HCT116 (cell line): ENCODE results near the gene ELAPOR2. TPM values are rescaled to one million over a fixed set of nuclear protein-coding genes. Genes with fewer than 3 reads are reported as not detected.

Experiments
- ATAC-seq: fragments of 200-7000 bp; cut with Tn5 transposase; 2 replicates; pipeline ENCODE4 v1.9.1; 2020; ENCODE audit warnings: mild to moderate bottlenecking, moderate library complexity
- BruUV-seq: library from RNA; stranded (reverse); fragments of 400-500 nt; replicated peaks from 2 replicates; lab custom pipeline; 2021; lab: Mats Ljungman, UMichigan
- CTCF ChIA-PET: fragments of 300-600 bp; sonication (Branson Sonifier 250); formaldehyde crosslinking; loops from one replicate; lab custom pipeline; 2021; ENCODE audit warnings: antibody characterized with exemption; lab: Charles Lee
- POLR2A ChIA-PET: fragments of 300-600, 350-600 bp; sonication (Branson Sonifier 250); formaldehyde crosslinking; loops from one replicate; lab custom pipeline; 2021; ENCODE audit warnings: antibody characterized with exemption; lab: Charles Lee
- RAD21 ChIA-PET, 2 experiments: fragments of 300-600 bp; sonication (Branson Sonifier 250); formaldehyde crosslinking; loops; one replicate each; lab custom pipeline; 2023; ENCODE audit warnings: low total read pairs in 2 of 2; ENCODE audit not compliant: uncharacterized antibody in 2 of 2, unreplicated experiment in 2 of 2, low non-redundant PET in 1 of 2; lab: Charles Lee
- DNase-seq: peaks from one replicate; pipeline ENCODE4 v3.0.0-alpha.2; 2010; ENCODE audit warnings: low read depth, low spot score
- H2AFZ ChIP-seq: fragments of 200-600 bp; shearing (Covaris generic), sonication (generic); 2 replicates; pipeline ENCODE4 v1.6.1; 2017; ENCODE audit warnings: low read depth, mixed run types, mixed read lengths, antibody characterized with exemption, low read length; ENCODE audit not compliant: poor library complexity, severe bottlenecking
- H3K27ac ChIP-seq: 2 replicates; pipeline ENCODE4 v1.5.1; 2012; ENCODE audit warnings: low read depth, low read length
- H3K27me3 ChIP-seq: fragments of 200-600 bp; sonication (generic); 2 replicates; pipeline ENCODE4 v1.6.1; 2016; ENCODE audit warnings: mixed run types, low read length, mixed read lengths; ENCODE audit not compliant: insufficient read depth
- H3K36me3 ChIP-seq, 2 experiments: fragments of 200-500 bp in 1 of 2; fragments of 200-600 bp in 1 of 2; sonication (Bioruptor generic) in 1 of 2; sonication (generic) in 1 of 2; 2 replicates each; pipeline versions ENCODE4 v1.5.1 to v1.6.1; 2014 to 2016; ENCODE audit warnings: low read length in 2 of 2, inconsistent platforms in 1 of 2, mixed read lengths in 1 of 2, mixed run types in 1 of 2; ENCODE audit not compliant: insufficient read depth in 2 of 2, control insufficient read depth in 1 of 2
- H3K4me1 ChIP-seq, 2 experiments: fragments of 200-600 bp in 1 of 2; sonication (generic) in 1 of 2; 2 replicates each; pipeline versions ENCODE4 v1.5.1 to v1.6.1; 2012 to 2017; ENCODE audit warnings: low read length in 2 of 2, inconsistent platforms in 1 of 2, mild to moderate bottlenecking in 1 of 2, mixed read lengths in 1 of 2, mixed run types in 1 of 2, moderate library complexity in 1 of 2; ENCODE audit not compliant: insufficient read depth in 2 of 2, control insufficient read depth in 1 of 2
- H3K4me2 ChIP-seq: fragments of 200-600 bp; sonication (generic); 2 replicates; pipeline ENCODE4 v1.6.1; 2017; ENCODE audit warnings: mixed run types, low read length, mixed read lengths
- H3K4me3 ChIP-seq, 2 experiments: fragments of 200-600 bp in 1 of 2; sonication (generic) in 1 of 2; replicated peaks in 1 of 2; 2 replicates each; pipeline ENCODE4 v1.5.1; 2011 to 2016; ENCODE audit warnings: low read length in 2 of 2, control low read depth in 1 of 2, low read depth in 1 of 2, mild to moderate bottlenecking in 1 of 2, mixed read lengths in 1 of 2, mixed run types in 1 of 2
- H3K79me2 ChIP-seq: fragments of 200-600 bp; sonication (generic); 2 replicates; pipeline ENCODE4 v1.6.1; 2017; ENCODE audit warnings: mild to moderate bottlenecking, mixed run types, low read length, moderate library complexity, mixed read lengths; ENCODE audit not compliant: insufficient read depth
- H3K9ac ChIP-seq: fragments of 200-600 bp; sonication (generic); 2 replicates; pipeline ENCODE4 v1.6.1; 2016; ENCODE audit warnings: low read length, mixed read lengths
- H3K9me2 ChIP-seq: fragments of 200-600 bp; sonication (generic), shearing (Covaris generic); 2 replicates; pipeline ENCODE4 v1.6.1; 2017; ENCODE audit warnings: mixed run types, mild to moderate bottlenecking, moderate library complexity; ENCODE audit not compliant: insufficient read depth
- H3K9me3 ChIP-seq, 2 experiments: fragments of 200-500 bp in 1 of 2; fragments of 200-600 bp in 1 of 2; sonication (Bioruptor generic) in 1 of 2; sonication (generic) in 1 of 2; 2 replicates each; pipeline ENCODE4 v1.6.1; 2014 to 2017; ENCODE audit warnings: low read length in 2 of 2, mixed read lengths in 2 of 2, inconsistent platforms in 1 of 2, low read depth in 1 of 2, mild to moderate bottlenecking in 1 of 2, mixed run types in 1 of 2, moderate library complexity in 1 of 2; ENCODE audit not compliant: control insufficient read depth in 1 of 2, insufficient read depth in 1 of 2
- H4K20me1 ChIP-seq: fragments of 200-600 bp; sonication (generic), shearing (Covaris generic); 2 replicates; pipeline ENCODE4 v1.6.1; 2017; ENCODE audit warnings: mixed run types, mild to moderate bottlenecking, moderate library complexity; ENCODE audit not compliant: insufficient read depth
- CTCF ChIP-seq, 3 experiments: fragments of 200-600 bp in 1 of 3; sonication (generic) in 1 of 3; IDR thresholded peaks in 2 of 3; conservative IDR thresholded peaks in 1 of 3; 2 replicates each; pipeline ENCODE4 v1.5.1; 2012 to 2017; ENCODE audit warnings: low read depth in 2 of 3, low read length in 2 of 3, antibody characterized with exemption in 1 of 3, borderline replicate concordance in 1 of 3, control low read depth in 1 of 3, mild to moderate bottlenecking in 1 of 3, mixed read lengths in 1 of 3, mixed run types in 1 of 3, moderate library complexity in 1 of 3; ENCODE audit not compliant: insufficient read depth in 1 of 3
- EGR1 ChIP-seq: IDR thresholded peaks from 2 replicates; pipeline ENCODE4 v1.6.1; 2012; ENCODE audit warnings: low read depth
- ELF1 ChIP-seq: IDR thresholded peaks from 2 replicates; pipeline ENCODE4 v1.6.1; 2012; ENCODE audit warnings: low read depth, borderline replicate concordance
- EZH2 ChIP-seq: fragments of 200-600 bp; sonication (generic); IDR thresholded peaks from 2 replicates; pipeline ENCODE4 v1.6.1; 2017; ENCODE audit warnings: antibody characterized with exemption, mixed run types
- EZH2phosphoT487 ChIP-seq: fragments of 200-600 bp; IDR thresholded peaks from 2 replicates; pipeline ENCODE4 v1.6.1; 2018; ENCODE audit warnings: antibody characterized with exemption, borderline replicate concordance
- FOSL1 ChIP-seq: IDR thresholded peaks from 2 replicates; pipeline ENCODE4 v1.6.1; 2012; ENCODE audit warnings: low read depth
- JUND ChIP-seq: IDR thresholded peaks from 2 replicates; pipeline ENCODE4 v1.6.1; 2012
- MAX ChIP-seq: IDR thresholded peaks from 2 replicates; pipeline ENCODE4 v1.6.1; 2012
- POLR2A ChIP-seq: IDR thresholded peaks from 2 replicates; pipeline ENCODE4 v1.7.0; 2011; ENCODE audit warnings: borderline replicate concordance; ENCODE audit not compliant: insufficient read depth, insufficient read length; ENCODE audit errors: extremely low read depth
- POLR2AphosphoS5 ChIP-seq: IDR thresholded peaks from 2 replicates; pipeline ENCODE4 v1.6.1; 2011; ENCODE audit warnings: mild to moderate bottlenecking, low read depth, low read length, moderate library complexity
- RAD21 ChIP-seq: IDR thresholded peaks from 2 replicates; pipeline ENCODE4 v1.6.1; 2012; ENCODE audit warnings: low read depth, mild to moderate bottlenecking
- SP1 ChIP-seq: IDR thresholded peaks from 2 replicates; pipeline ENCODE4 v1.6.1; 2012; ENCODE audit warnings: low read depth
- SRF ChIP-seq: IDR thresholded peaks from 2 replicates; pipeline ENCODE4 v1.6.1; 2012; ENCODE audit warnings: low read depth
- TCF7L2 ChIP-seq: IDR thresholded peaks from 2 replicates; pipeline ENCODE4 v1.7.0; 2011; ENCODE audit warnings: borderline replicate concordance, inconsistent platforms; ENCODE audit not compliant: insufficient read depth, insufficient read length; ENCODE audit errors: extremely low read depth
- ZBTB33 ChIP-seq: IDR thresholded peaks from 2 replicates; pipeline ENCODE4 v1.6.1; 2011; ENCODE audit warnings: mild to moderate bottlenecking, low read length, moderate library complexity; ENCODE audit not compliant: insufficient replicate concordance; ENCODE audit errors: extremely low read depth
- ZFX ChIP-seq: fragments of 450-650 bp; IDR thresholded peaks from 2 replicates; pipeline ENCODE4 v1.6.1; 2017
- ZNF274 ChIP-seq: fragments of 200-500 bp; sonication (Bioruptor generic); IDR thresholded peaks from 2 replicates; pipeline ENCODE4 v1.6.1; 2014; ENCODE audit warnings: mild to moderate bottlenecking, low read depth, low read length, inconsistent platforms
- intact Hi-C: fragments of 100-400 bp; cut with micrococcal nuclease; formaldehyde crosslinking; loops from 2 replicates; pipeline ENCODE4 v1.10.0; 2022
- total RNA-seq: library from RNA; stranded (reverse); gene quantifications from one replicate; pipeline ENCODE4 v1.2.1, GENCODE V29; 2021; ENCODE audit not compliant: unreplicated experiment
- TF ChIP-seq, protein P1 (sequence below): IDR thresholded peaks from 2 replicates; pipeline ENCODE4 v1.6.1; 2012
- TF ChIP-seq, protein P2 (sequence below): IDR thresholded peaks from 2 replicates; pipeline ENCODE4 v1.6.1; 2012; ENCODE audit warnings: low read depth

ELAPOR2 gene
- total RNA-seq, 1 experiment from 2014 or later = 26.0 TPM

- ChIA-PET CTCF (interaction anchor here (1.1 to 1.2 kb wide), 2 partner anchors 90 to 93 kb away, joined by 3 read pairs; partner anchors contain the start of gene DMTF1), POLR2A (interaction anchor here (1.0 kb wide), 1 partner anchor 89 kb away, joined by 3 read pairs; no protein-coding TSS in a partner anchor), RAD21 (no interaction called here)
- peak overlapping the region; percentile 32; the same call in 1 of the 2 replicates for H3K27ac ChIP-seq
- intact Hi-C loops = no loop called here
- no peaks in the 10 kb centered on the region for H4K20me1 ChIP-seq
- ATAC-seq (peak; percentile 63), DNase-seq (no peak)
- no peaks in the 10 kb centered on the region for H3K9me3 ChIP-seq
- H3K27me3 ChIP-seq = no peaks in the 10 kb centered on the region
- H3K9ac ChIP-seq = peak overlapping the region; percentile 50; the same call in 1 of the 2 replicates
- H3K9me2 ChIP-seq = no peaks in the 10 kb centered on the region
- peak overlapping the region; percentile 99 for H3K4me2 ChIP-seq
- H3K79me2 ChIP-seq = no peaks in the 10 kb centered on the region
- no TSS peak for BruUV-seq
- H2AFZ ChIP-seq = peak overlapping the region; percentile 38
- peak overlapping the region; percentile 60 to 72 for H3K4me3 ChIP-seq
- H3K4me1 ChIP-seq = peaks cover 6 to 15% of the 10 kb centered on the region in 2 experiments; a peak in 3 of 4 replicates
- H3K36me3 ChIP-seq = no peaks in the 10 kb centered on the region
- TF ChIP-seq TCF7L2 (no peak), CTCF (IDR thresholded peaks at IDR 0.05 in 2 of 3, conservative IDR thresholded peaks at IDR 0.05 in 1 of 3; ENCODE audit: borderline replicate concordance in 1 of 3, insufficient read depth in 1 of 3, low read depth in 2 of 3, low read length in 2 of 3) (no peak), JUND (no peak), MAX (no peak), POLR2AphosphoS5 (no peak), FOSL1 (no peak), SP1 (no peak), EZH2 (no peak), SRF (no peak), EZH2phosphoT487 (no peak), POLR2A (no peak), ELF1 (no peak), RAD21 (no peak), EGR1 (no peak), ZFX (no peak), ZNF274 (no peak), ZBTB33 (no peak)
- TF ChIP-seq, protein P1, sequence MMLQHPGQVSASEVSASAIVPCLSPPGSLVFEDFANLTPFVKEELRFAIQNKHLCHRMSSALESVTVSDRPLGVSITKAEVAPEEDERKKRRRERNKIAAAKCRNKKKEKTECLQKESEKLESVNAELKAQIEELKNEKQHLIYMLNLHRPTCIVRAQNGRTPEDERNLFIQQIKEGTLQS = no peak
- TF ChIP-seq, protein P2, sequence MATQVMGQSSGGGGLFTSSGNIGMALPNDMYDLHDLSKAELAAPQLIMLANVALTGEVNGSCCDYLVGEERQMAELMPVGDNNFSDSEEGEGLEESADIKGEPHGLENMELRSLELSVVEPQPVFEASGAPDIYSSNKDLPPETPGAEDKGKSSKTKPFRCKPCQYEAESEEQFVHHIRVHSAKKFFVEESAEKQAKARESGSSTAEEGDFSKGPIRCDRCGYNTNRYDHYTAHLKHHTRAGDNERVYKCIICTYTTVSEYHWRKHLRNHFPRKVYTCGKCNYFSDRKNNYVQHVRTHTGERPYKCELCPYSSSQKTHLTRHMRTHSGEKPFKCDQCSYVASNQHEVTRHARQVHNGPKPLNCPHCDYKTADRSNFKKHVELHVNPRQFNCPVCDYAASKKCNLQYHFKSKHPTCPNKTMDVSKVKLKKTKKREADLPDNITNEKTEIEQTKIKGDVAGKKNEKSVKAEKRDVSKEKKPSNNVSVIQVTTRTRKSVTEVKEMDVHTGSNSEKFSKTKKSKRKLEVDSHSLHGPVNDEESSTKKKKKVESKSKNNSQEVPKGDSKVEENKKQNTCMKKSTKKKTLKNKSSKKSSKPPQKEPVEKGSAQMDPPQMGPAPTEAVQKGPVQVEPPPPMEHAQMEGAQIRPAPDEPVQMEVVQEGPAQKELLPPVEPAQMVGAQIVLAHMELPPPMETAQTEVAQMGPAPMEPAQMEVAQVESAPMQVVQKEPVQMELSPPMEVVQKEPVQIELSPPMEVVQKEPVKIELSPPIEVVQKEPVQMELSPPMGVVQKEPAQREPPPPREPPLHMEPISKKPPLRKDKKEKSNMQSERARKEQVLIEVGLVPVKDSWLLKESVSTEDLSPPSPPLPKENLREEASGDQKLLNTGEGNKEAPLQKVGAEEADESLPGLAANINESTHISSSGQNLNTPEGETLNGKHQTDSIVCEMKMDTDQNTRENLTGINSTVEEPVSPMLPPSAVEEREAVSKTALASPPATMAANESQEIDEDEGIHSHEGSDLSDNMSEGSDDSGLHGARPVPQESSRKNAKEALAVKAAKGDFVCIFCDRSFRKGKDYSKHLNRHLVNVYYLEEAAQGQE = no peak
These were observed 520 bp downstream of the ELAPOR2 start for GRCh38 chr7:87058744-87059524.
